BE2C (cell line): ENCODE data around the gene CRYGA.

Experiments
- DNase-seq: peaks from one replicate; pipeline ENCODE4 v3.0.0-alpha.2; 2020
- H3K27me3 ChIP-seq: fragments of 250-450 bp; sonication (Bioruptor Pico); 2 replicates; pipeline ENCODE4 v1.5.1; 2020; ENCODE audit warnings: mild to moderate bottlenecking
- H3K36me3 ChIP-seq: fragments of 250-450 bp; sonication (Bioruptor Pico); 2 replicates; pipeline ENCODE4 v1.5.1; 2020; ENCODE audit warnings: mild to moderate bottlenecking
- H3K4me1 ChIP-seq: fragments of 250-450 bp; sonication (Bioruptor Pico); 2 replicates; pipeline ENCODE4 v1.5.1; 2020
- H3K4me3 ChIP-seq: 2 replicates; pipeline ENCODE4 v1.5.1; 2011; ENCODE audit warnings: low read depth, low read length
- H3K9me3 ChIP-seq: fragments of 250-450 bp; sonication (Bioruptor Pico); 2 replicates; pipeline ENCODE4 v1.5.1; 2020
- CTCF ChIP-seq: IDR thresholded peaks from 2 replicates; pipeline ENCODE4 v1.5.1; 2012; ENCODE audit warnings: mild to moderate bottlenecking, low read depth, low read length

The CRYGA gene

DNA sequence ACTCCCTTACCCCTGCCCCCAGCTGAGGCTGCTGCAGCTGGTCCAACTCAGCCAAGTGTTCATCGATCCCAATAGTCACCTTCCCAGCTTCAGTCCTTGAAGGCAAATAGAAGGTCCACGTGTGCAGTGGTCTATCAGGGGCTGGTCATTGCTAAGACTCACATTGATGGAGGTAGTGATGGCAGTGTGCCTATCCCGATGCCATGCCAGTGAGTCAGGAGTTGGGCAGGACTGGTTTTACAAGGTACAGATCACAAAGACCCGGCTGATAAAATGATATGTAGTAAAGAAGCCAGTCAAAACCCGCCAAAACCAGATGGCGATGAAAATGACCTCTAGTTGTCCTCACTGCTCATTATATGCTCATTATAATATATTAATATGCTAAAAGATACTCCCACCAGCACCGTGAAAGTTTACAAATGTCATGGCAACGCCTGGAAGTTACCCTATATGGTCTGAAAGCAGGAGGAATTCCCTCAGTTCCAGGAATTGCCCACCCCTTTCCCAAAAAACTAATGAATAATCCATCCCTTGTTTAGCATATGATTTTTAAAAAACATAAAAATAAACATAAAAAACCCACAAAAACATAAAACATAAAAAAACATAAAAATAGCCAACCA is 29.3 kb upstream of the CRYGA start:
- Histone ChIP-seq H3K4me3 (no peak overlapping the region), H3K9me3 (no peaks in the 10 kb centered on the region), H3K27me3 (no peaks in the 10 kb centered on the region), H3K4me1 (no peaks in the 10 kb centered on the region), H3K36me3 (no peaks in the 10 kb centered on the region)
- TF ChIP-seq CTCF: no peak
- DNase-seq: no peak

DNA sequence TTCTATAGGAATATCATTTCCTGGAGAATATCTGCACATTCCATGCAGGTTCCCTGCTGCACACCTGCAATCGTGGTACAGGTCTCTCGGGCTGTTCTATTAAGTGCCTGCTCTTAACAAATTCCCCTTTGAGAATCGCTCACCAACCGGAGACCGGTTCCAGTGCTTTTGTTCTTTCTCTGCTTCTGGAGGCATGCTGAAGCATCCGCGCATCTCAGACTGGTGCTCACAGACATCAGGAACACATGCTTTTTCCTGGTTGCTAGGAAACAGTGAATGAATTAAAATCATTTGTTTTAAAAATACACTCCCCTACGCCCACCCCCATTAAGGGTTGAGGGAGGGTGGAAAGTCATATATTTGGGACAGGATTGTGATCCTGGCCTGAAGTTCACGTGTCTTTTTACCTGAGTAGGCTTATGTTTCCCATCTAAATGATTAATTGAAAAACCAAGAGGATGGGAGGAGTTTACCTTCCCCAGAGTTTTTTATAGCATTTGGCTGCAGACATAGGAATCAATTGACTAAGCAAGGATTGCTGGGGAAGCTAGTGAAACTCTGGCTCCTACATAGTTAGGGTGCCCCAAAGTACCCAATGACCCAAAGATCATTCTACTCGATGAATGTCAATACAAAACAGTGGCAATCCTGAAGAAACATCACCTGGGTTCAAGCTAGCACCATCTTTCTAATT is 26.6 kb upstream of the CRYGA start, which contains the start of gene C2orf80:
Gene C2orf80, minus strand, starts transcription at position 221 of the 694 bp plus-strand sequence. CDS start 3,044 bp downstream, outside the sequence.
- Histone ChIP-seq H3K9me3 (no peaks in the 10 kb centered on the region), H3K4me1 (no peaks in the 10 kb centered on the region), H3K36me3 (no peaks in the 10 kb centered on the region), H3K27me3 (no peaks in the 10 kb centered on the region), H3K4me3 (no peak within 1 kb of the TSS)
- no peak for DNase-seq
- no peak for TF ChIP-seq CTCF

DNA sequence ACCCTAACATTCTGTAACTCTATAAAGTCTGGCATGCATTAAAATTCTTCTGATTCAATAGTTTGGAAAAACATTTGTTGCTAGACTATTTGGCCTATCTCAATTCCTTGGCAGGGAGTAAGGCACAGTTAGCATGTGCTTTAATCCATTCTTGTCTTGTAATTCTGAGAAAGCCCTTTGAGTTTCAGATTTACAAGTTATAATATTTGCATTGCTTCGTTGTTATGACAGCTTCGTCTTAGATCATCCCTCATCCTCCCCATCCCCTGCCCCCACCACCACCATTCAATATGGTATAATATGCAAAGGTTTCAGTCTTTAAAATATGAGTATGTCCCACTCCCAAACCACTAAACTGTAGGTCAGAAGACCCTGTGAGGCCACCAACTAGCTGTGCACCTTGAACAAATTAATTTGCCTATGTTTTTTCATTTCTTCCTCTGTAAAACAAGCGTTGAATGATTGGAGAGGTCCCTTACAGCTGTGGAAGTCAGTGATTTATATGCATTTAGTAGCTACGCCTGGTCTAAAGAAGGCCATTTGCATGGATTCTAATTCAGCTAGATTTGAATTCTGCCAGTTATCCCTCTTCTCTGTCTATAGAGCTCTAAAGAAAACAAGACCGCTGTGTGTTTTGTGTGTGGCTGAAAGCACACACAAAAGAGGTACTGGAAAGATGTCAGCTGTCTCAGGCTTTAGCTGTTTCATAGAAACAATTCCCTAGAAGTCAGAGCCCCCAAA is 25.9 kb upstream of the CRYGA start:
- Histone ChIP-seq H3K4me1 (no peaks in the 10 kb centered on the region), H3K27me3 (no peaks in the 10 kb centered on the region), H3K4me3 (no peak overlapping the region), H3K36me3 (no peaks in the 10 kb centered on the region), H3K9me3 (no peaks in the 10 kb centered on the region)
- DNase-seq: no peak
- TF ChIP-seq CTCF: no peak

DNA sequence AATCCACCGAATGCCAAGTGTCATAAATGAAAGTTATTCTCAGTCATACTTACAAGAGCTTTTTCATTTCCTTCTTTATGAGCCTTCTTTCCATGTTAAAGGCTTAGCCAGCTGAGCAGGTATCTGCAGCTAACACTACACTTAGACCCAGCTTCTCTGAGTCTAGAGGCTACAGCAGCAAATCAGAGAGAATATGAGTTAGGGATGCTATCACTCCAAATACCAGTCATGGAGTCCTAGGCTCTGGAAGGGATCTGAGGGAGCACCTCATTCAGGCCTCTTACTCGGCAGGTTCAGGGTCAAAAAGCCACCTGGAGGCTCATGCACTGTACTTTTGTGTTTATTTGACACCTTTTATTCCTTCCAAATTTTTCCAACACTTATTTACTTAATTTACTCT is 23.5 kb upstream of the CRYGA start:
- Histone ChIP-seq H3K4me1 (no peaks in the 10 kb centered on the region), H3K36me3 (no peaks in the 10 kb centered on the region), H3K9me3 (no peaks in the 10 kb centered on the region), H3K4me3 (no peak overlapping the region), H3K27me3 (no peaks in the 10 kb centered on the region)
- DNase-seq: no peak
- no peak for TF ChIP-seq CTCF

DNA sequence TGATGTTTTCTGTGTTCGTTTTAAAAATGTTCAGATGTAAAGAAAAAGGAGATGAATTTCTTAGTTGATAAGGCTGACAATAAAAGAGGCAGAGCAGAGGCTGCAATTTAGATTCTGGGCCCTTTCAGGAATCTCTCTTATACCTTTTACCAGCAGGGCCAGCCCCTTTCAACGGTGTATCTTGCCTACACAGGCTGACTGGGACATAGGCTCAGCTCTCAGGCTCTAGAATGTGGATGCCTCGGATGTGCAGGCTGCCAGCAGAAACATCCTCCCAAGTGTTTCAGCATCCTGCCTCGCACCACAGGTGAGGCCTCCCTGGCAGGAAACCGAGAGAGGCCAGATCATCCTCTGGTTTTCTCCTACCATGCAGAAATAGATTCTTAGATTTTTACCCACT is 23.1 kb upstream of the CRYGA start:
- no peak for TF ChIP-seq CTCF
- Histone ChIP-seq H3K9me3 (no peaks in the 10 kb centered on the region), H3K4me1 (no peaks in the 10 kb centered on the region), H3K4me3 (no peak overlapping the region), H3K36me3 (no peaks in the 10 kb centered on the region), H3K27me3 (no peaks in the 10 kb centered on the region)
- DNase-seq: no peak
